Measurements from ENCODE around the gene DDX17. TPM values are rescaled to one million over a fixed set of nuclear protein-coding genes. Genes with fewer than 3 reads are reported as not detected.

The DDX17 gene
- total RNA-seq, 2 donors from 2014 or later: 161 to 178 TPM

DNA sequence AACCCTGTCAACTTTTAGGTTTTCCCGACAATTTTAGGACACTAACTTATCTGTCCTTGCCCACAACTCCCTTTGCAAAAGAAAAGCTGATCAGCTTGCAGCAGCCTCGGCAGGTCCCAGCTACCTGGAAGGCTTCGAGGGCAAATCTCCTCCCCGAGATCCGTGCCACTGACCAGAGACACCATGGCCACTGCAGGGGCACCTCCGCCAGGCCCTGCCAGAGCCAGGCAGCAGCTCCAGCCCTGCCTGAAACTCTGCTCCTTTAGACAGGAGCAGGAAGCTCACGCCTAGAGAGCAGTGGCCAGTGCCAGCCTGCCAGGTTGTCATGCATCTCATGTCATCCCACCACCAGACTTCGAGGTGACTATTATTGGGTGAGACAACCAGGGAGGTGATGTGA is 72.2 kb downstream of the DDX17 start:
- no peak overlapping the region for H3K27ac ChIP-seq
- H3K4me1 ChIP-seq: peaks cover 0 to 16% of the 10 kb centered on the region in 2 donors
- no peaks in the 10 kb centered on the region for H3K27me3 ChIP-seq
- no peak for DNase-seq (ENCODE audit: low spot score)
- H3K9me3 ChIP-seq: no peaks in the 10 kb centered on the region
- no peak for TF ChIP-seq CTCF (IDR thresholded peaks at IDR 0.05)
- no peak overlapping the region for H3K4me3 ChIP-seq
- no peaks in the 10 kb centered on the region for H3K36me3 ChIP-seq

Other genes with a start within 250 kb of the DDX17 start
- 10 to 100 TPM; 51.2 to 76.1 TPM for gene TMEM184B, start 233.3 kb downstream of the DDX17 start, total RNA-seq
- gene CSNK1E, start 188.9 kb downstream of the DDX17 start, total RNA-seq: 10 to 100 TPM; 41.8 to 78.8 TPM
- 10 to 100 TPM in 1 of 2 donors, 1 to 10 TPM in 1; 7.0 to 36.7 TPM for gene KCNJ4, start 51.1 kb downstream of the DDX17 start, total RNA-seq
- gene KDELR3, start 38.2 kb downstream of the DDX17 start, total RNA-seq: 1 to 10 TPM; 8.0 to 9.2 TPM
- gene DMC1, start 63.9 kb upstream of the DDX17 start, total RNA-seq: 10 to 100 TPM in 1 of 2 donors, under 1 TPM in 1; 0.82 to 16.3 TPM
- gene FAM227A, start 150.1 kb upstream of the DDX17 start, total RNA-seq: 1 to 10 TPM in 1 of 2 donors, under 1 TPM in 1; 0.70 to 1.1 TPM
- 10 to 100 TPM; 23.0 to 27.9 TPM for gene CBY1, start 150.3 kb upstream of the DDX17 start, total RNA-seq
- 10 to 100 TPM; 36.9 to 42.5 TPM for gene TOMM22, start 175.6 kb upstream of the DDX17 start, total RNA-seq
- gene JOSD1, start 194.6 kb upstream of the DDX17 start, total RNA-seq: 10 to 100 TPM; 20.0 to 37.3 TPM
- 10 to 100 TPM; 23.2 to 32.2 TPM for gene GTPBP1, start 199.6 kb upstream of the DDX17 start, total RNA-seq
- 100 to 1,000 TPM; 155 to 252 TPM for gene SUN2, start 249.7 kb upstream of the DDX17 start, total RNA-seq

Data from right atrium auricular region (tissue), 2 donors.